GM19372 (cell line): ENCODE results near the gene PLXNB2.
"Not testable (repeated sequence)": the region's sequence is repeated elsewhere in the genome, so short reads cannot be mapped to it uniquely, and the experiment has no call there.

Experiments used
- ATAC-seq: cut with Tn5 transposase; IDR thresholded peaks from one replicate; pipeline ENCODE4 v1.9.1; 2021; ENCODE audit warnings: mild to moderate bottlenecking, low read depth, moderate library complexity; ENCODE audit not compliant: unreplicated experiment

Gene PLXNB2

GRCh38 chr22:50306753-50307749 is at the start of gene PLXNB2:
TSS of gene PLXNB2 (minus strand) at chr22:50307646. CDS start at chr22:50290584, 17,062 bp downstream.
- ATAC-seq: no peak

- no peak for ATAC-seq
These were observed 49.8 kb upstream of the PLXNB2 start for GRCh38 chr22:50357222-50357621.

- no peak for ATAC-seq
These were observed 48.7 kb upstream of the PLXNB2 start for GRCh38 chr22:50356186-50356585.

GRCh38 chr22:50348058-50348457 is 40.6 kb upstream of the PLXNB2 start:
- ATAC-seq: no peak

GRCh38 chr22:50347157-50347556 is 39.7 kb upstream of the PLXNB2 start:
- ATAC-seq: no peak

GRCh38 chr22:50346470-50346869 is 39.0 kb upstream of the PLXNB2 start:
- ATAC-seq: no peak

- no peak for ATAC-seq
These were observed 36.1 kb upstream of the PLXNB2 start for GRCh38 chr22:50343541-50343935.

- ATAC-seq: peak; percentile 66
These were observed 35.5 kb upstream of the PLXNB2 start, which contains the start of gene PPP6R2 for GRCh38 chr22:50342651-50343540. TSS of gene PPP6R2 (plus strand) at chr22:50343327. CDS start at chr22:50393909, 50,582 bp downstream.

- ATAC-seq: no peak
These were observed 34.7 kb upstream of the PLXNB2 start for GRCh38 chr22:50341977-50342650.

GRCh38 chr22:50339945-50340879 is 32.8 kb upstream of the PLXNB2 start:
- ATAC-seq: no peak

- no peak for ATAC-seq
These were observed 31.5 kb upstream of the PLXNB2 start for GRCh38 chr22:50338860-50339462.

GRCh38 chr22:50338042-50338573 is 30.7 kb upstream of the PLXNB2 start:
- no peak for ATAC-seq

GRCh38 chr22:50337262-50338041 is 30.0 kb upstream of the PLXNB2 start:
- no peak for ATAC-seq

- ATAC-seq: not testable (repeated sequence)
These were observed 27.0 kb upstream of the PLXNB2 start for GRCh38 chr22:50334433-50334832.

GRCh38 chr22:50329236-50329635 is 21.8 kb upstream of the PLXNB2 start:
- ATAC-seq: no peak

- ATAC-seq: no peak
These were observed 20.2 kb upstream of the PLXNB2 start for GRCh38 chr22:50327711-50328019.

GRCh38 chr22:50326956-50327710 is 19.7 kb upstream of the PLXNB2 start, which contains the start of gene DENND6B:
TSS of gene DENND6B (minus strand) at chr22:50327012. CDS start at chr22:50326988, 24 bp downstream.
- ATAC-seq: peak; percentile 91
